ENCODE data around the gene MYBPH.

The MYBPH gene

GRCh38 chr1:203127666-203128430, 47.8 kb downstream of the MYBPH start, which contains the start of gene ADORA1:
TSS of gene ADORA1 (plus strand) at chr1:203127726. CDS start at chr1:203128842, 1,116 bp downstream.
- no peak for DNase-seq

GRCh38 chr1:203126866-203127665, 48.6 kb downstream of the MYBPH start:
- no peak for DNase-seq

GRCh38 chr1:203126151-203126865, 49.3 kb downstream of the MYBPH start:
- no peak for DNase-seq

GRCh38 chr1:203124546-203125317, 50.9 kb downstream of the MYBPH start:
- DNase-seq = no peak

GRCh38 chr1:203124011-203124410, 51.6 kb downstream of the MYBPH start:
- DNase-seq = no peak

- no peak for DNase-seq
Measured at GRCh38 chr1:203122159-203122558, 53.5 kb downstream of the MYBPH start.

- no peak for DNase-seq
Measured at GRCh38 chr1:203121186-203122015, 54.2 kb downstream of the MYBPH start.

GRCh38 chr1:203120325-203121153, 55.1 kb downstream of the MYBPH start:
- no peak for DNase-seq
